K562 (cell line): Measurements from ENCODE around the gene MPC2. TPM values are rescaled to one million over a fixed set of nuclear protein-coding genes. Genes with fewer than 3 reads are reported as not detected.

ENCODE experiments used
- ATAC-seq: fragments of 200-7000 bp; cut with Tn5 transposase; 3 replicates; pipeline ENCODE4 v1.9.1; 2020; ENCODE audit warnings: moderate library complexity
- BruUV-seq: library from RNA; stranded (reverse); fragments of 400-500 nt; replicated peaks from 2 replicates; lab custom pipeline; 2021; lab: Mats Ljungman, UMichigan
- CTCF ChIA-PET: fragments of 300-600 bp; formaldehyde crosslinking; extraction: SDS; loops from one replicate; lab custom pipeline; 2021; ENCODE audit warnings: low intra/inter-chr PET ratio; lab: Yijun Ruan, JAX
- POLR2A ChIA-PET: fragments of 300-600, 350-650 bp; sonication (Branson Sonifier 250); formaldehyde crosslinking; extraction: SDS; loops from one replicate; lab custom pipeline; 2021; ENCODE audit warnings: antibody characterized with exemption, inconsistent platforms; lab: Yijun Ruan, JAX
- DNase-seq, 4 experiments: peaks; one replicate each; pipeline versions ENCODE4 v3.0.0 to v3.0.0-alpha.2; 2011 to 2018; ENCODE audit warnings: low spot score in 3 of 4, mixed read lengths in 3 of 4; ENCODE audit errors: extremely low read depth in 1 of 4
- FAIRE-seq: peaks from 2 replicates; lab custom pipeline; 2011; peaks lifted over from hg19 to GRCh38; lab: Jason Lieb, UNC
- H2AFZ ChIP-seq: 2 replicates; pipeline ENCODE4 v1.6.0; 2011; ENCODE audit warnings: low read depth, low read length, control low read depth, inconsistent platforms
- H3K27ac ChIP-seq: fragments of 200-600 bp; 3 replicates; pipeline ENCODE4 v1.8.0; 2011; ENCODE audit warnings: low read depth, mild to moderate bottlenecking, control low read depth, inconsistent platforms, low read length, moderate library complexity, mixed read lengths; ENCODE audit errors: extremely low read depth
- H3K27me3 ChIP-seq, 2 experiments: fragments of 300-600 bp in 1 of 2; 2 replicates in 1 of 2; 3 replicates in 1 of 2; pipeline versions ENCODE4 v1.6.0 to v1.8.0; 2011; ENCODE audit warnings: inconsistent platforms in 2 of 2, low read length in 2 of 2, mild to moderate bottlenecking in 1 of 2, mixed read lengths in 1 of 2, moderate library complexity in 1 of 2; ENCODE audit not compliant: control insufficient read depth in 2 of 2, insufficient read depth in 2 of 2
- H3K36me3 ChIP-seq: fragments of 300-600 bp; 3 replicates; pipeline ENCODE4 v1.8.0; 2011; ENCODE audit warnings: mild to moderate bottlenecking, low read length, inconsistent platforms; ENCODE audit not compliant: control insufficient read depth, insufficient read depth
- H3K4me1 ChIP-seq, 2 experiments: fragments of 200-600 bp in 1 of 2; replicated peaks in 1 of 2; 2 replicates in 1 of 2; 3 replicates in 1 of 2; pipeline versions ENCODE4 v1.5.1 to v1.8.0; 2011; ENCODE audit warnings: inconsistent platforms in 2 of 2, low read length in 2 of 2, mild to moderate bottlenecking in 1 of 2, mixed read lengths in 1 of 2, moderate library complexity in 1 of 2; ENCODE audit not compliant: control insufficient read depth in 2 of 2, insufficient read depth in 2 of 2
- H3K4me2 ChIP-seq: 2 replicates; pipeline ENCODE4 v1.6.1; 2011; ENCODE audit warnings: low read length, control low read depth, inconsistent platforms, mixed read lengths; ENCODE audit not compliant: insufficient read depth
- H3K4me3 ChIP-seq: fragments of 200-600 bp; sonication (generic), shearing (Covaris generic); 2 replicates; pipeline ENCODE4 v1.5.1; 2016; ENCODE audit warnings: control low read depth, inconsistent platforms
- H3K79me2 ChIP-seq: fragments of 200-600 bp; 3 replicates; pipeline ENCODE4 v1.8.0; 2011; ENCODE audit warnings: low read length, inconsistent platforms; ENCODE audit not compliant: control insufficient read depth, insufficient read depth
- H3K9ac ChIP-seq, 2 experiments: 2 replicates each; pipeline versions ENCODE4 v1.6.0 to v1.6.1; 2011; ENCODE audit warnings: low read depth in 2 of 2, low read length in 2 of 2, control low read depth in 1 of 2, inconsistent platforms in 1 of 2, mild to moderate bottlenecking in 1 of 2, mixed read lengths in 1 of 2; ENCODE audit not compliant: insufficient read depth in 1 of 2
- H3K9me1 ChIP-seq: one replicate; pipeline ENCODE4 v1.6.0; 2011; ENCODE audit warnings: inconsistent platforms, mild to moderate bottlenecking, low read length, moderate library complexity; ENCODE audit not compliant: control insufficient read depth, insufficient read depth
- H3K9me3 ChIP-seq: replicated peaks from 2 replicates; pipeline ENCODE4 v1.5.1; 2011; ENCODE audit warnings: low read depth, low read length, inconsistent platforms; ENCODE audit not compliant: control insufficient read depth, insufficient read depth
- H4K20me1 ChIP-seq: replicated peaks from 2 replicates; pipeline ENCODE4 v1.6.1; 2011; ENCODE audit warnings: low read length, inconsistent platforms, mixed read lengths; ENCODE audit not compliant: control insufficient read depth, insufficient read depth
- GABPB1 ChIP-seq: sonication (generic); formaldehyde crosslinking; IDR thresholded peaks from 2 replicates; pipeline ENCODE4 v1.8.0; 2022; ENCODE audit warnings: mild to moderate bottlenecking, missing genetic modification reagents
- KDM4B ChIP-seq, 2 experiments: fragments of 450-650 bp in 1 of 2; sonication (generic) in 1 of 2; IDR thresholded peaks; 2 replicates each; pipeline ENCODE4 v1.6.1; 2016 to 2017; ENCODE audit warnings: borderline replicate concordance in 2 of 2, antibody characterized with exemption in 1 of 2, low read depth in 1 of 2, mild to moderate bottlenecking in 1 of 2
- MNT ChIP-seq, 2 experiments: fragments of 450-650 bp; conservative IDR thresholded peaks; 2 replicates each; pipeline ENCODE4 v1.6.1; 2017; ENCODE audit warnings: mild to moderate bottlenecking in 2 of 2, moderate library complexity in 2 of 2
- TAF7 ChIP-seq: fragments of 450-650 bp; IDR thresholded peaks from 2 replicates; pipeline ENCODE4 v1.6.1; 2016; ENCODE audit warnings: missing genetic modification characterization, missing compliant biosample characterization
- TAF9B ChIP-seq: fragments of 450-650 bp; IDR thresholded peaks from 2 replicates; pipeline ENCODE4 v1.6.1; 2018; ENCODE audit warnings: mild to moderate bottlenecking; ENCODE audit not compliant: partially characterized antibody
- YY1 ChIP-seq, 3 experiments: IDR thresholded peaks; 2 replicates each; pipeline ENCODE4 v1.6.1; 2011; ENCODE audit warnings: low read length in 2 of 3, mild to moderate bottlenecking in 2 of 3, moderate library complexity in 2 of 3, borderline replicate concordance in 1 of 3, control low read depth in 1 of 3, low read depth in 1 of 3; ENCODE audit not compliant: insufficient read depth in 3 of 3, insufficient replicate concordance in 2 of 3, control insufficient read depth in 1 of 3, insufficient read length in 1 of 3; ENCODE audit errors: extremely low read depth in 1 of 3
- ZFP30 ChIP-seq: fragments of 250-450 bp; sonication (Bioruptor Pico); IDR thresholded peaks from 2 replicates; pipeline ENCODE4 v1.8.0; 2022; ENCODE audit warnings: moderate library complexity, mild to moderate bottlenecking, inconsistent platforms, borderline replicate concordance
- ZNF609 ChIP-seq: sonication (generic); formaldehyde crosslinking; IDR thresholded peaks from 2 replicates; pipeline ENCODE4 v1.8.1; 2023; ENCODE audit warnings: missing genetic modification reagents, mild to moderate bottlenecking, borderline replicate concordance
- WGBS: fragments of 100-300 bp; shearing (Covaris generic); methylation state at CpG from one replicate; pipeline ENCODE4 v1.1.6; 2016; ENCODE audit warnings: low coverage, mixed read lengths; ENCODE audit not compliant: insufficient coverage; ENCODE audit errors: missing lambda C conversion rate; 5-methylcytosine and 5-hydroxymethylcytosine counted together
- in situ Hi-C: fragments of 300-500 bp; cut with MboI; formaldehyde crosslinking; loops from 4 replicates; pipeline ENCODE4 v1.15.0; 2018; ENCODE audit warnings: inconsistent platforms, mixed read lengths
- intact Hi-C: fragments of 100-400 bp; cut with micrococcal nuclease; formaldehyde crosslinking; loops from 2 replicates; pipeline ENCODE4 v1.14.2; 2022
- polyA plus RNA-seq, 8 experiments: library from polyadenylated mRNA; depleted of rRNA in 4 of 8; stranded (reverse) in 5 of 8; unstranded in 3 of 8; fragments of >200 nt; fragmentation: Nextera tagmentation in 2 of 8; fragmentation: Illumina TruSeq in 1 of 8; extraction: Ambion mirVana in 2 of 8; extraction: Trizol in 1 of 8; gene quantifications; 2 replicates each; pipeline versions ENCODE4 v1.2.1 to v1.2.3, GENCODE V29; 2011 to 2014; ENCODE audit warnings: inconsistent platforms in 1 of 8, missing spikeins in 1 of 8
- total RNA-seq, 7 experiments: library from RNA; depleted of rRNA in 6 of 7; stranded (reverse); fragments of >200 nt in 6 of 7; fragmentation: Illumina TruSeq in 2 of 7; extraction: Trizol in 2 of 7; gene quantifications; 2 replicates each; pipeline versions ENCODE4 v1.2.1 to v1.2.3, GENCODE V29; 2011 to 2021; ENCODE audit warnings: low replicate concordance in 1 of 7

Gene MPC2
- total and polyA plus RNA-seq, 9 of the 15 experiments (the other 6 are each of a cell fraction or from before 2014, with no cell fraction given) = 70.7 to 179 (median 144) TPM

DNA sequence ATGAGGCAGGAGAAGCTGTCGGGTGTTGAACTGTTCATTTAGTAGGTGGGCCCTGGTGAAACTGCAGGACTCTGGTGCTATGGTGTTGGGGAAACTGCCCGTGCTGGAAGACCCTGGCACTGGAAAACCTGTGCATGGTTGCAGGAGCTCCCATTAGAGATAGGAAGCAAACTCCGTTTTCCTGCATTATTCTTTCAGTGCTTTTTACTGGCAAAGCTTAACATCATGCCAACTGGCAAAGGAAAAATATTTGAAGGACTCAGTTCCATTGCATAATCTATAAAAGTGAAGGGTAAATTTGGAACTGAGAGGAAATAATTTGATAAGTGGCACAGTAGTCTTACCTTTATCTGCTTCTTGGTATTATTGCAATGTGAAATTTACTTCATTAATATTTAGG is 31.7 kb upstream of the MPC2 start:
- CTCF ChIA-PET = no interaction called here

More for the DNA sequence above, 31.7 kb upstream of the MPC2 start:
- ATAC-seq = no peak
- Histone ChIP-seq H3K36me3 (peaks cover 59% of the 10 kb centered on the region), H3K9me3 (no peaks in the 10 kb centered on the region), H3K9ac (no peak overlapping the region), H3K4me2 (no peak overlapping the region), H3K79me2 (peaks cover 60% of the 10 kb centered on the region), H3K4me3 (no peak overlapping the region), H3K9me1 (no peaks in the 10 kb centered on the region), H3K27ac (no peak overlapping the region), H3K4me1 (no peaks in the 10 kb centered on the region), H3K27me3 (no peaks in the 10 kb centered on the region), H2AFZ (no peak overlapping the region), H4K20me1 (no peaks in the 10 kb centered on the region)
- POLR2A ChIA-PET = interaction anchor here (1.3 to 1.6 kb wide), 2 partner anchors 12 to 27 kb away, joined by 3 read pairs; no protein-coding TSS in a partner anchor
- intact Hi-C loops = no loop called here
- FAIRE-seq = no peak
- 79% methylated on average over 3 of the region's 3 CpGs for WGBS
- DNase-seq = no peak
- in situ Hi-C loops = no loop called here
- TF ChIP-seq KDM4B (IDR thresholded peaks at IDR 0.05; ENCODE audit: borderline replicate concordance in 2 of 2, low read depth in 1 of 2) = no peak
- TF ChIP-seq MNT (conservative IDR thresholded peaks at IDR 0.05) = no peak
- no peak for TF ChIP-seq ZNF609 (CRISPR knock-in tag)
- TF ChIP-seq TAF9B = no peak
- no peak for TF ChIP-seq TAF7 (tag)
- no peak for TF ChIP-seq GABPB1 (CRISPR knock-in tag)
- no peak for TF ChIP-seq YY1 (IDR thresholded peaks at IDR 0.05; ENCODE audit: borderline replicate concordance in 1 of 3, control insufficient read depth in 1 of 3, extremely low read depth in 1 of 3, insufficient read depth in 3 of 3, insufficient read length in 1 of 3, insufficient replicate concordance in 2 of 3, low read depth in 1 of 3, low read length in 2 of 3)
- no peak for TF ChIP-seq ZFP30
- no TSS peak for BruUV-seq
